BLaER1 treated with 17β-estradiol and CSF1 and Interleukin-3, amounts not matched to agents 10 nM and 100 nM (cell line): ENCODE results near the gene PRKAR1B.

Experiments used
- H3K27ac ChIP-seq, 11 experiments: shearing (Covaris generic); formaldehyde crosslinking; 2 replicates each; pipeline ENCODE4 v1.8.1; 2022
- H3K27me3 ChIP-seq, 11 experiments: shearing (Covaris generic); formaldehyde crosslinking; 2 replicates each; pipeline ENCODE4 v1.8.1; 2022
- H3K36me3 ChIP-seq, 11 experiments: shearing (Covaris generic); formaldehyde crosslinking; 2 replicates each; pipeline ENCODE4 v1.8.1; 2022
- H3K4me1 ChIP-seq, 10 experiments: shearing (Covaris generic); formaldehyde crosslinking; 2 replicates each; pipeline ENCODE4 v1.8.1; 2022
- H3K4me2 ChIP-seq, 11 experiments: shearing (Covaris generic); formaldehyde crosslinking; 2 replicates each; pipeline ENCODE4 v1.8.1; 2022
- H3K4me3 ChIP-seq, 10 experiments: shearing (Covaris generic); formaldehyde crosslinking; 2 replicates each; pipeline ENCODE4 v1.8.1; 2022
- H3K9ac ChIP-seq, 11 experiments: shearing (Covaris generic); formaldehyde crosslinking; 2 replicates each; pipeline ENCODE4 v1.8.1; 2022
- H3K9me3 ChIP-seq, 11 experiments: shearing (Covaris generic); formaldehyde crosslinking; replicated peaks in 1 of 11; 2 replicates each; pipeline ENCODE4 v1.8.1; 2022
- H4K20me1 ChIP-seq, 11 experiments: shearing (Covaris generic); formaldehyde crosslinking; 2 replicates each; pipeline ENCODE4 v1.8.1; 2022
- Cebpa-rat ChIP-seq, 11 experiments: shearing (Covaris generic); IDR thresholded peaks; 2 replicates each; pipeline ENCODE4 v1.8.1; 2022

The PRKAR1B gene

DNA sequence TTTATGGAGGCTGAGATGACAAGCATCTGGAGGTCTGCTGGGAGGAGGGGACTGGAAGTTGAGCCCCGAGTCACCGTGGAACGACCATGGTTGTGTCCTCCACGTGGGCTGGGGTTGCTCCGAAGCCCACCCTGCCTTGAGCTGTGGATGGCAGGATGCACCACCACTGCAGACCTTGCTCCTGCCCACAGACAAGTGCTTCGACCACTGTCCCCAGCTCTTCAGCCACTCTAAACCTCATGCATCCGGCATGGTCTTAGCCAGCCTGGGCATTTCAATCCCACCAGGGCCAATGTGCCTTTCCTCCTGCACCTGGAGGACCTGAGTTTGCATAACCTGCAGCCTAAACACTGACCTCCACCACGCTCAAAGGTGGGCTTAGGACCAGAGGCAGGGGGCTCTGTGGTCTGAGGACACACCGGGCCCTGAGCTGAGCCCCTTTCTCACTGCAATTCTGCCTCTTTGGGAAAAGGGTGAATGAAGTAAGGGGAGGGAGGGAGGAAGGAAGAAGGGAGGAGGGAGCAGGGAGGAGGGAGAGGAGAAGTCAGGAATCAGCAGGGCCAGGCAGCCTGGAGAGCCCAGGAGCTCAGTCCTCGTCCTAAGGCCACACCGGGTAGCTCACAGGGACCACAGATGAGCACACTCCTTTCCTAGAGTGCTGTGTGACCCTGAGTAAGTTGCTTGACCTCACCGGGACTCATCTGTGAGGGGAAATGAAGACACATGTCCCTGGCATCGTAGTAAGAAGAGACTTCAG is 45.4 kb downstream of the PRKAR1B start:
- H3K4me1 ChIP-seq: peaks cover 2 to 10% (median 4%) of the 10 kb centered on the region in 10 experiments; a peak in 18 of 20 replicates
- H4K20me1 ChIP-seq: no peaks in the 10 kb centered on the region

DNA sequence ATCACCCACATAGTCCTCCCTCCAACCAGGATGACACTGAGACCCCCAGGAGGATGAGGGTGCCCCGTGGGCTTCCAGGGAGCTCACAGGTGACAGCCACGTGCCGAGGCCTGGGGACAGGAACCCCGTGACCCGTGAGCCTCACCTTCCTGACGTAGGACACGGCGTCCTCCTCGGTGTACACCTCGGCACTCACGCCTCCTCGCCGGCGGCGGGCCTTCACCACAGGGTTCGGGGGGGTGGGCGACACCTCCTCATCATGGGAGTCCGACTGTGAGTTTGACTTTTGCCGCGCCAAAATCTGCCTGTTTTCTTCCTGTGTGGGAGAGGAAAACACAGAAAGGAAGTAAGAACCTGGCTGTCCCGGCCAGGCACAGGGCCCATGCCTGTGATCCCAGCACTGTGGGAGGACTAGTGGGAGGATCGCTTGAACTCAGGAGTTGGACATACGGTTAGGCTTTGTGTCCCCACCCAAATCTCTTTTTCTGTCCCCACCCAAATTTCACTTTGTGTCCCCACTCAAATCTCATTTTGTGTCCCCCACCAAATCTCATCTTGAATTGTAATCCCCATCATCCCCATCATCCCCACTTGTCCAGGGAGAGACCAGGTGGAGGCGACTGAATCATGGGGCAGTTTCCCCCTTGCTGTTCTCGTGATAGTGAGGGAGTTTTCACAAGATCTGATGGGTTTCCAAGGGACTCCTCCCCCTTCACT is 46.5 kb downstream of the PRKAR1B start:
- peaks cover 6 to 19% (median 12%) of the 10 kb centered on the region in 10 experiments; a peak in 18 of 20 replicates for H3K4me1 ChIP-seq
- peaks cover 48 to 62% (median 55%) of the 10 kb centered on the region in 11 experiments for H3K9me3 ChIP-seq
- peaks cover 6 to 51% (median 30%) of the 10 kb centered on the region in 11 experiments; a peak in 18 of 22 replicates for H3K36me3 ChIP-seq

More for the DNA sequence above, 45.4 kb downstream of the PRKAR1B start:
- Histone ChIP-seq H3K27me3 (no peaks in the 10 kb centered on the region), H3K4me2 (no peak overlapping the region), H3K9me3 (peaks cover 60 to 74% (median 66%) of the 10 kb centered on the region in 11 experiments), H3K9ac (no peak overlapping the region), H3K27ac (no peak overlapping the region), H3K4me3 (no peak overlapping the region), H3K36me3 (peaks cover 6 to 61% (median 32%) of the 10 kb centered on the region in 11 experiments; a peak in 18 of 22 replicates)
- no peak for TF ChIP-seq Cebpa-rat (IDR thresholded peaks at IDR 0.05)

DNA sequence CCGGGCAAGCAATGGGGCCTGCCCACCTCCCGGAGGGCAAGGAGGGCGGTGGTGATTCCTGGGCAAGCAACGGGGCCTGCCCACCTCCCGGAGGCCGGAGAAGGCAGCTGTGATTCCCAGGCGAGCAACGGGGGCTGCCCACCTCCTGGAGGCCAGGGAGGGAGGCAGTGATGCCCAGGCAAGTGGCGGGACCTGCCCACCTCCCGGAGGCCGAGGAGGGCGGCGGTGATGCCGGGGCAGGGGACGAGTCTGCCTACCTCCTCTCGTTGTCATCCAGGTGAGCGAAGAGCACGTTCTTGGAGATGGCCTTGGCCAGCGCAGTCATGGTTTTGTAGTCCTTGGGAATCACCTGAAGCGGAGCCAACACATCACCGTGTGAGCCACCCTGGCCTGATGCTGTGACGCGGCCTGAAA is 50.1 kb downstream of the PRKAR1B start:
- peaks cover 6 to 25% (median 12%) of the 10 kb centered on the region in 10 experiments; a peak in 18 of 20 replicates for H3K4me1 ChIP-seq
- peak overlapping the region in 2 of 11 experiments; percentile 11 to 24; a peak in 1 of 22 replicates for H3K9ac ChIP-seq
- TF ChIP-seq Cebpa-rat (IDR thresholded peaks at IDR 0.05): no peak
- no peaks in the 10 kb centered on the region; a peak in 1 of 22 replicates for H4K20me1 ChIP-seq
- peaks cover 0 to 32% (median 10%) of the 10 kb centered on the region in 11 experiments; a peak in 16 of 22 replicates for H3K36me3 ChIP-seq
- H3K9me3 ChIP-seq: peaks cover 19 to 34% (median 24%) of the 10 kb centered on the region in 11 experiments
- no peaks in the 10 kb centered on the region for H3K27me3 ChIP-seq
- no peak overlapping the region for H3K27ac ChIP-seq
- H3K4me3 ChIP-seq: no peak overlapping the region
- H3K4me2 ChIP-seq: peak overlapping the region; percentile 31 to 81 (median 60); a peak in 19 of 22 replicates

More for the DNA sequence above, 46.5 kb downstream of the PRKAR1B start:
- Histone ChIP-seq H3K4me3 (no peak overlapping the region), H4K20me1 (no peaks in the 10 kb centered on the region), H3K27me3 (no peaks in the 10 kb centered on the region), H3K27ac (no peak overlapping the region), H3K9ac (no peak overlapping the region), H3K4me2 (no peak overlapping the region)
- TF ChIP-seq Cebpa-rat (IDR thresholded peaks at IDR 0.05): no peak

DNA sequence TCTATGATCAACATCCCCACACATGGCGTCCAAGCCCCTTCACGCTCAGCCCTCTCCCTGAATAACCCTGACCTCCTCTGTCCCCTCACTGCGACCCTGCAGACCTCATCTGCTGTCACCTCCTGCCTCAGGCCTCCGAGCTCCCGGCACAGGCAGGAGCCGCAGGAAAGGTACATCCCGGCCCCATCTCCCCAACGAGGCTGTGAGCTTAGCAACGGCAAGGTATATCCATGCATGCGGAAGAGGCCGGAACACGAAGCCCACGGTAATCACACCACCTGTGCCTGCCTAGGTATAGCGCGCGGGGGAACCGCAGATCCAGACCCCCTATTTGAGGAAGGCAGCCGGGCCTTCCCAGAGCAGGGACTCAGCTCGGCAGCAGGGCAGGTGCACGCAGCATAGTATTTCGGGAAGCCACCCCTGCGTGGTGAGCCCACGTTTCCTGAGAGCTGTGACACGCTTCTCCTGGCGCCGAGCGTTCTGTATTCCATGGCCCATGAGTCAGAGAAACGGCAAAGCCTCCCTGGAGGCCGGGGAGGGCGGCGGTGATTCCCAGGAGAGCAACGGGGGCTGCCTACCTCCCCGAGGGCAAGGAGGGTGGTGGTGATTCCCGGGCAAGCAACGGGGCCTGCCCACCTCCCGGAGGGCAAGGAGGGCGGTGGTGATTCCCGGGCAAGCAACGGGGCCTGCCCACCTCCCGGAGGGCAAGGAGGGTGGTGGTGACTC is 50.7 kb downstream of the PRKAR1B start:
- H3K27ac ChIP-seq: no peak overlapping the region
- H3K9ac ChIP-seq: peak overlapping the region in 3 of 11 experiments; percentile 11 to 24 (median 15); a peak in 1 of 22 replicates
- no peaks in the 10 kb centered on the region for H3K27me3 ChIP-seq
- H3K9me3 ChIP-seq: peaks cover 13 to 28% (median 18%) of the 10 kb centered on the region in 11 experiments
- H3K4me2 ChIP-seq: peak overlapping the region; percentile 31 to 81 (median 60); a peak in 20 of 22 replicates
- no peak overlapping the region for H3K4me3 ChIP-seq
- H4K20me1 ChIP-seq: no peaks in the 10 kb centered on the region; a peak in 1 of 22 replicates
- H3K36me3 ChIP-seq: peaks cover 0 to 28% (median 10%) of the 10 kb centered on the region in 11 experiments; a peak in 16 of 22 replicates
- H3K4me1 ChIP-seq: peaks cover 6 to 25% (median 12%) of the 10 kb centered on the region in 10 experiments; a peak in 18 of 20 replicates
- TF ChIP-seq Cebpa-rat (IDR thresholded peaks at IDR 0.05): no peak

DNA sequence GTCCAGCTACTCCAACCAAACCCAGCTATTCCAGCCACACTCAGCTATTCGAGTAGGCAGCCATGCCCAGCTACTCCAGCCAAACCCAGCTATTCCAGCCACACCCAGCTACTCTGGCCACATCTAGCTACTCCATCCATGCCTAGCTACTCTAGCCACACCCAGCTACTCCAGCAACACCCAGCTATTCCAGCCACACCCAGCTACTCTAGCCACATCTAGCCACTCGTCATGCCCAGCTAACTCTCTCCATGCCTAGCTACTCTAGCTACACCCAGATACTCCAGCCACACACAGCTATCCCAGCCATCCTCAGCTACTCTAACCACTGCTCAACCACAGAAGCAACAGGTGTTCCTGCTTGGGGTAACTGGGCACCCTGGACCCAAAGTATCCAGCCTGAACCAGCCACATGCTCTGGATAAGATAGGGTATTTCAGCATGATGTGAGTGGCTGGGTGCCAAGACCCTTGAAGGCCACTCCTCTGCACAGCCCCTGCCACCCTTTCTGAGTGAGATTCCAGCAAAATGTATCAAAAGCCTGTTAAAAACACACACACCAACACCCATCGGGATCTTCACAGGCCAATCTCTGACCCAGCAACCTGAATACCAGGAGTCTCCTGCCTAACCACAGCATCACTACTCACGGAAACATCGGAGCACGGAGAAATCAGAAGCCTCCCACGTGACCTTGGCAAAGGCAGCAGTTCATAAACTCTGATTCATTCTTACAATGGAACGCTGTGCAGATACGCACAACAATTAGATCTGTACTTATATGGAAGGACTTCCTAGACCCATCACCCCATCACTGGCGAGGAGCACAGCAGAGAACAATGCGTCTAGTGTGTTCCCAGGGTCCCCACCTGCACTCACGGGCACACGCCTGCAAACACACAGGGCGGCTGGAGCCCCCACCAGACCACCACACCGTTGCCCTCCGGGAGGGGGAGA is 52.3 kb downstream of the PRKAR1B start:
- no peak overlapping the region for H3K9ac ChIP-seq
- no peak for TF ChIP-seq Cebpa-rat (IDR thresholded peaks at IDR 0.05)

DNA sequence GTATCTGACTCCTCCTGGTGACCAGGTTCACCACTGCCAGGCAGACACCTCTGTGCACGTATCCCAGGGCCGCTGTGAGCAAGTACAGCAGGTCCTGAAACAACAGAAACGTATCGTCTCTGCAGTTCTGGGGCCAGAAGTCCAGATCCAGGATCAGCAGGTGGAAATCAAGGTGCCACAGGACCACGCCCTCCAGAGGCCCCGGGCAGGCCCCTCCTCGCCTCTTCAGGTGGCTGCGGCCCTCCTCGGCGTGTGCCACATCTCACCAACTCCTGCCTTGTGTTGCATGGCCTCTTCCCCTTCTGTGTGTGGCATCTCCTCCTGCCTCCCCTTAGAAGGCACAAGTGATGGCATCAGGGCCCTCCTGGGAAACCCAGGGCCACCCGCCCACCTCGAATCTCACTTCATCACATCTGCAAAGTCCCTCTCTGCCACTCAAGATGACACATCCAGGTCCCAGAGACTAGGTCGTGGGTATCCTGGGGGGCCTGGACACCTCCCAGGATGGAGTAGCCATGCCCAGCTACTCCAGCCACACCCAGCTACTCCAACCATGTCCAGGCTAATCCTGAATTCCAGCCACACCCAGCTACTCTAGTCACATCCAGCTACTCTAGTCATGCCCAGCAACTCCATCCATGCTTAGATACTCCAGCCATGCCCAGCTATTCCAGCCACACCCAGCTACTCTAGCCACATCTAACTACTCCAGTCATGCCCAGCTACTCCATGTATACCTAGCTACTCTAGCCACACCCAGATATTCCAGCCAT is 53.2 kb downstream of the PRKAR1B start:
- TF ChIP-seq Cebpa-rat (IDR thresholded peaks at IDR 0.05): no peak

More for the DNA sequence above, 52.3 kb downstream of the PRKAR1B start:
- H3K27me3 ChIP-seq: no peaks in the 10 kb centered on the region
- no peak overlapping the region for H3K27ac ChIP-seq
- peaks cover 6 to 25% (median 12%) of the 10 kb centered on the region in 10 experiments; a peak in 18 of 20 replicates for H3K4me1 ChIP-seq
- H4K20me1 ChIP-seq: no peaks in the 10 kb centered on the region; a peak in 2 of 22 replicates
- no peak overlapping the region for H3K4me2 ChIP-seq
- H3K9me3 ChIP-seq: peaks cover 0 to 13% (median 3%) of the 10 kb centered on the region in 11 experiments; a peak in 9 of 22 replicates
- no peak overlapping the region for H3K4me3 ChIP-seq
- H3K36me3 ChIP-seq: peaks cover 0 to 15% (median 7%) of the 10 kb centered on the region in 11 experiments; a peak in 9 of 22 replicates

DNA sequence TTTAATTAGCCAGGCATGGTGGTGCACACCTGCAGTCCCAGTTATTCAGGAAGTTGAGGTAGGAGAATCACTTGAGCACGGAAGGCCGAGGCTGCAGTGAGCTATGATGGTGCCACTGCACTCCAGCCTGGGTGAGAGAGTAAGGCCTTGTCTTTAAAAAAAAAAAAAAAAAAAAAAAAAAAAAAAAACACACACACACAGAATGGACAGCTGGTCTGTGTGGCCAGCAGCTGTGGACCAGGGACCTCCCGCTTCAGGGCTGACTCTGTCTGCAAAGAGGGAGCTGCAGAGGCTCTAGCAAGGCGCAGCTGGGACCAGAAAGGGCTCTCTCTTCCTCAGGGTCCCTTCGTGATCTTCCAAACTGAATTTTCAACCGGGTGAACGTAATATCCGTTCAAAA is 54.2 kb downstream of the PRKAR1B start:
- Histone ChIP-seq H3K4me1 (peaks cover 6 to 32% (median 22%) of the 10 kb centered on the region in 10 experiments; a peak in 18 of 20 replicates), H3K9ac (no peak overlapping the region), H3K27ac (no peak overlapping the region), H4K20me1 (no peaks in the 10 kb centered on the region; a peak in 2 of 22 replicates), H3K36me3 (peaks cover 0 to 11% (median 0%) of the 10 kb centered on the region in 11 experiments; a peak in 4 of 22 replicates), H3K4me2 (peak overlapping the region in 1 of 11 experiments; percentile 2; a peak in 1 of 22 replicates), H3K4me3 (no peak overlapping the region), H3K9me3 (peaks cover 0 to 13% (median 4%) of the 10 kb centered on the region in 11 experiments; a peak in 8 of 22 replicates), H3K27me3 (no peaks in the 10 kb centered on the region)
- TF ChIP-seq Cebpa-rat (IDR thresholded peaks at IDR 0.05): no peak

More for the DNA sequence above, 53.2 kb downstream of the PRKAR1B start:
- Histone ChIP-seq H3K4me3 (no peak overlapping the region), H3K9ac (no peak overlapping the region), H4K20me1 (no peaks in the 10 kb centered on the region; a peak in 2 of 22 replicates), H3K27ac (no peak overlapping the region), H3K27me3 (no peaks in the 10 kb centered on the region), H3K4me1 (peaks cover 6 to 26% (median 13%) of the 10 kb centered on the region in 10 experiments; a peak in 18 of 20 replicates), H3K4me2 (no peak overlapping the region), H3K36me3 (peaks cover 0 to 11% (median 0%) of the 10 kb centered on the region in 11 experiments; a peak in 5 of 22 replicates), H3K9me3 (peaks cover 0 to 12% (median 4%) of the 10 kb centered on the region in 11 experiments; a peak in 8 of 22 replicates)
